GM18498 (cell line): ENCODE data around the gene AOX1.
"Not testable (repeated sequence)": the region's sequence is repeated elsewhere in the genome, so short reads cannot be mapped to it uniquely, and the experiment has no call there.

Experiments
- ATAC-seq: cut with Tn5 transposase; IDR thresholded peaks from one replicate; pipeline ENCODE4 v1.9.1; 2021; ENCODE audit warnings: mild to moderate bottlenecking, moderate library complexity; ENCODE audit not compliant: unreplicated experiment

Gene AOX1

DNA sequence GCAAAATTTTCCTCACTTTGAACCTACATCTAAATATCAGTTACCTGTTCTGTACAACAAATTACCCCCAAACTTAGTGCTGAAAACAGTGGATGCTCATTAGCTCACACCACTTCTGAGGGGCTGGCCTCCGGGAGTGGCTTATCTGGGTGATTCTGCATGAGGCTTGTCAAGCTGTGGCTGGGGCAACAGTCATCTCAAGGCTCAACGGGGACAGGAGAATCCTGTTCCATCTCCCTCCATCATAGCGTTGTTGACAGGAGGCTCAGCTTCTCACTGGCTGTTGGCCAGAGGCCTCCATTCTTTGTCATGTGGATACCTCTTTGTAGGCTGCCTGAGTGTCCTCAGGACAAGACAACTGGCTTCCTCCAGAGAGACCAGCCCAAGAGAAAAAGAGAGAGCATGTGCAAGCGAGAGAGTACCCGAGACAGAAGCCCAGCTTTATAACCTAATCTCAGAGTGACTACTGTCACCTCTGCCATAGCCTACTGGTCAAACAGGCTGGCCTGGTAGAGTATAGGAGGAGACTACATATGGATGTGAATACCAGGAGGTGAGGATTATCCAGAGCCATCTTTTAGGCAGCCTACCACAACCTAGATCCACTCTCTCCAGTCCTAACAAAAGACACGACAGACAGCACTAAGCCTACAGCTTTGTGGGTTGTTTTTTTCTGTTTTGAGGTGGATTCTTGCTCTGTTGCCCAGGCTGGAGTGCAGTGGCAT is 79.1 kb downstream of the AOX1 start:
- ATAC-seq: no peak

DNA sequence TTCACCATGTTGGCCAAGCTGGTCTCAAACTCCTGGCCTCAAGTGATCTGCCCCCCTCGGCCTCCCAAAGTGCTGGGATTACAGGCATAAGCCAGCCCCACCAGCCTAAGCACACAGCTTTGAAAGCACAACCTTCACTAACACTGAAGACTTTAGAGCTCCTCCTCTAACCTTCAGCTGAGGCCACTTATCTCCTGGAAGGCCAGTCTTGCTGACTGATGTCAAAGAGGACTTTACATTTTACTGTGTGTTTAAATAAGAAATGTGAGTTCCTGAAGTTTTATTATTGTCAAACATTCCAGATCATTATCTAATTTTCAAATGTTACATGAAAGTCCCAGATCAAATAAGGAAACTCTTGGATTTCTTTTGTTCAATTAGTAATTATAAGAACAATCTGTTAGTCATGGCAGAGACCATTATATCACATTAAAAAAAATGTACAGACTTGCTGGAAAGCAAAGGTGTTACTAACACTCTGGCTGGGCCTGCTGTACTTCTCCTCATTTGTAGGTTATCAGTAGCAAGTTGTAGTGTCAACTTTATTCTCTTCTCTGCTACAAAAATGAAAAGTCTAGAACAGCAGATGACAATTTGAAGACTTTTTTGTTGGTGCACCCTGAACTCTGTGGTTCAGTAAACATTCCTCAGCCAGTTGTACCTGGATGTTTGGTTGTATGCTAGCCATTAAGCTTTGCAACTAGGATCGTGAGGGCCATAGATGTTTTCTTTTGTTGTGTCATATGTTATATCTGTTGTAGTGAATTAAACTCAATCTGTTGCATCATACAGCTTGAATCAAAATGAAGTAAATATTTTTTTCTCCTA is 80.0 kb downstream of the AOX1 start:
- ATAC-seq: no peak

DNA sequence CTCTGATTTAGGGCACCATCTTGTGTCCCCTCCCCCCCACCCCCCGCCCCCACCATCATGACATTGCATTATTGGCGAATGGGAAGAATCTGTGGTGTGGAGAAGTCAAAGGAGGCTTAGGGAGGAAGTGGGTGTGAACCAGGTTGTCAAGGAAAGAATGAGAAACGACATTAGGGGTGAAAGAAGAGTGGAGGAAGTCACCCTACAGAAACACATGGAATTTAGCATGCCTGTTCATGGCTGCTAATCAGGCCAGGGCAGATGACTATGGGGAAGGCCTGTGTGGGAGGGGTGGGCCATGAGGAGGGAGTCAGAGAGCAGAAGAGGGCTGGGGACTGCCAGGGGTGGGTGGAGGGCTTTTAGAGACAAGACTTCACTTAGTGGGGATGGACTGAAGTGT is 81.6 kb downstream of the AOX1 start:
- no peak for ATAC-seq

DNA sequence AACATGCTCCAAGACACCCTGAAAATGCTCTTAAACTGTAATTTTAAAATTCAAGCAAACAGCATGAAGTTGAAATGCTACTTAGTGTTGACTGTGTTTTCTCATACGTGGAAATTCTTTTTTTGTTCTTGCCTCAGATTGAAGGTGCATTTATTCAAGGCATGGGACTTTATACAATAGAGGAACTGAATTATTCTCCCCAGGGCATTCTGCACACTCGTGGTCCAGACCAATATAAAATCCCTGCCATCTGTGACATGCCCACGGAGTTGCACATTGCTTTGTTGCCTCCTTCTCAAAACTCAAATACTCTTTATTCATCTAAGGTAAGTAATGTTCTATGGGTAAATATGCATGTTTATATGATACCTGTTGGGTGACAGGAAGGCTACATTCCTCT is 82.7 kb downstream of the AOX1 start:
- no peak for ATAC-seq

DNA sequence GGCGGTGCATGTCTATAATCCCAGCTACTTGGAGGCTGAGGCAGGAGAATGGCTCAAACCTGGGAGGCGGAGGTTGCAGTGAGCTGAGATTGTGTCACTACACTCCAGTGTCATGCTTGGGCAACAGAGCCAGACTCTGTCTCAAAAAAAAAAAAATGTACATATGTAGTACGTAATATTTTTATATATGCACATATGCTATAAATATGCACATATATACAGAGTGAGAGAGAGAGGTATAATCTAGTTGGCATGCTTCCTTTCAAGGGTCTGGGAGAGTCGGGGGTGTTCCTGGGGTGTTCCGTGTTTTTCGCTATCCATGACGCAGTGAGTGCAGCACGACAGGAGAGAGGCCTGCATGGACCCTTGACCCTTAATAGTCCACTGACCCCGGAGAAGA is 83.5 kb downstream of the AOX1 start:
- ATAC-seq: no peak

DNA sequence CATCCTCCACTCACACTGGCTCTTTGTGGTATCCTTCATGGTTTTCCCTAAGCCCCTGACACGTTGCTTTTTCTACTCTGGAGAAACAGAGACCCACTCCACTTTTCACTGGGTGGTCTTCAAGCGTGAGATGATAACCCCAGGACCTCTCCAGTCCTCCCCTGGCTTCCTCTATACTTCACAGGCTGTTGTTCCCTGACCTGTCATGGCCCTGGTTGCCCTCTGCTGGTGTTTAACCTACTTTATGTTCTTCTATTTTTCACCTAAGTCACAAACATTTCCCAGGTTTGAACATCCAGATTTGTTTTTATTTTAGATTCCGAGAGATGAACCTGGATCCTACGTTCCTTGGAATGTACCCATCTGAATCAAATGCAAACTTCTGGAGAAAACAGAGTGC is 84.5 kb downstream of the AOX1 start:
- no peak for ATAC-seq

DNA sequence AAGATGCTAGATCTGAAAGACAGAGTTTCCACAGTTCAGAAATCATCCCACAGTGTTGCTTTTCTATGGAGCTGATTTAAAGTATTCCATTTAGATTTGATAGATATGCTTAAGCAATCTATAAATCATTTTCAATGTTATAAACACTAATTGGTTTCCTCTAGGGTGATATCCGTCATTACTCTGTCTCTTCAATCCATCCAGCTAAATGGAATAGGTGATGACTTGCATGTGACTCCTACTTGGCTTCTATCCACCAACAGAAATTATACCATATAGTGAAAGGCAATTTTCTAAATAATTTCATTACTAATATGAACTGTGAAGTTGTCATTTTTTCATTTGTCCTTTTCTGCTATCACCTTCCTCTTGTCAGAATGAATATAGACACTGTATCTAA is 84.9 kb downstream of the AOX1 start:
- no peak for ATAC-seq

DNA sequence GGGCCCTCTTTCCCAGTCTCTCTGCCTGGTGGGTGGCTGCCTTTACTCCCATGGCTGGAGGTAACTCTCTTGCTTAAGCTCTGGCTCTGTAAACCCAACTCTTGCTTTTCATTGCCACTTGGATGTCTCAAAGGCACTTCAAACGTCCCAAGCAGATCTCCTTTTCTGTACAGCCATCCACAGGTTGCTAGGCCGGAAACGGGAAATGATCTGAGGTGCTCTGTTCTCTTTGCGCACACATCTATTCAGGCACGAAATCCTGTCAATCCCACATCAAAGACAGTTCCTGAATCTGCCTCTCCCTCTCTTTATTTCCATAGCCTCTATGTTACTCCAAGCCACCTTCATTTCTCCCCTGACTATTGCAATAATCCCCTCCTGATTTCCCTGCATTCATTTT is 87.4 kb downstream of the AOX1 start:
- ATAC-seq: no peak

DNA sequence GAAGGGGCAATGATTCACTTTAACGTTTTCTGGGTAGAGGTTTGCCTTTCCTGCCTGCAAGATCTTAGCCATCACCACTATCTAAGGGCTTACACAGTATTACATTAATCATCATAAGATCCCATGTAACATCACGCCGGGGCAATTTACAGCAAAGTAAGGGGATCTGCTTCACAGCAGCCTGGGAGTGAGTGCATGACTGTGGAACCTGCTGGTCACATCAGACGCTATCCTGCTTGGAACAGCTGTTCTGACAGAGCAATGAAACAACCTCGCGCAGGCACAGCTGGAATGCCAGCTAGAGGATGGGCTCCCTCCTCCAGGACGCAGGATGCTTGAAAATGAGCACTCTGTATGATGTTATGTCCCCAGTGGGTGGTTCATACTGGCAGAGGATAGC is 89.0 kb downstream of the AOX1 start:
- ATAC-seq: no peak

DNA sequence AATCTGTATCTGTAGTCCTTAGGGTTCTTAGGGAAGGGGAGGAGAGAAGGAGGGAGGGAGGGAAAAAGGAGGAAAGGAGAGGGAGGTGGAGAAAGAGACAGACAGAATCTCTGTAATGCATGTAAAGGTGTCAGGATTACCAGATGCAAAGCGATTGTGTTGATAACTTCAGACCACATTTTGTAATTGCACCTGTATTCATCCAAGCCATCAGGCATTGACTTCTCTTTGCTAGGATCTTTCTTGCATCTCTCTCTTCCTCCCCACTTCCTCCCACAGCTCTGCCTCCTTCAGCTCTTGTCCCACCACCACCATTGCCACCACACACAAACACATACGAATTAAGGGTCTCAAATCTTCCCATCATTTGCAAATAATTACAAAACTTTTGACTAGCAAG is 91.4 kb downstream of the AOX1 start:
- no peak for ATAC-seq

DNA sequence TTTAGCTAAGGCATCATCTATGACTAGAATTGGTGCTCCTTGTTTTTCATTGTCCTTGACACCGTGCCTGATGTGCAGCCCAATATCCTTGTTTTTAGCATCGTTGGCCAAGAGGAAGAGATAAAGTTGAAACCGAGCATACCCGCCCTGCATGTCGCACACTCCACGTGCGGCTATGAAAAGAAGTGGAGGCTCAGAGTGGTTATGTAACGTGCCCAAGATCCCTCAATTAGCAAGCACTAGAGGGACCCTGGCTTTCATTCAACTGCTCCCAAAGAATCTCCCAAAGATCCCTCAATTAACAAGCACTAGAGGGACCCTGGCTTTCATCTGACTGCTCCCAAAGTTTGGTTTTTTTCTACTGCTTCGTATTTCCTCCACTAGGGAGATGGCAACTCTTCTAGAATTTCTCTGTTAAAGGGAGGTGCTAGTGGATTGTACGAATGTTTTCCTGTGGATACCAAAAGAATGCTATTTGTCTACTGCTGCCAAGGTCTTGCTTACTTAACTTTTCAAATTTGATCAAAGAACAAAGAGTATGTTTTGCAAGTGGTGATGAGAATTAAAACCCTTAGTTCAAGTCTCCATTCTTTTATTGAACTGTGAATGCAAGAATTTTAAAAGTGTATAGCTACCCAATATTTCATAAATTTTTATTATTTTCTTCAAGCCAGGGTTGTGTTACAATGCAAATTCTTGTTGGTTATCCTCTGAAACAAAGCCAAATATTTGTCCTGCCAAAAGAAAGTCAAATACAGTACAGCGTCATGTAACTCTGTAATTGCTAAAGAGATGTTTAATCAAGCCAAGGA is 92.1 kb downstream of the AOX1 start:
- ATAC-seq: no peak

DNA sequence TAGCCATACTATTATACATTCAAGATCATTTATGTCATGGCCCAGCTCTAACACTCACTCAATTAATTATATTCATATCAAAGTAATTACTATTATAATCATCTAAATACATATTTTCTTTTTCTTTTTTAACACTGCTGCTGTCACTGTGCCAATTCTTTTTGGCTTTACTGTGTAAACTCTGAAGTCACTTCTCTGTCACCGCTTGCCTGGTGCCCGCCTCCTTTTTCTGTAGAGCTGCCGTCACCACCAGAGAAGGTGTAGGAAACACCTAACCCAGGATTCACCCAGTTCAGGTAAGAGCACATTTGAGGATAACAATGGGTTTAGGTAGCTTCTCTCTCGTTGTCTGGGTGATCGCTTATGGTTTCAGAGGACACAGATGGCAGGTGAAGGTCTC is 93.3 kb downstream of the AOX1 start:
- no peak for ATAC-seq

DNA sequence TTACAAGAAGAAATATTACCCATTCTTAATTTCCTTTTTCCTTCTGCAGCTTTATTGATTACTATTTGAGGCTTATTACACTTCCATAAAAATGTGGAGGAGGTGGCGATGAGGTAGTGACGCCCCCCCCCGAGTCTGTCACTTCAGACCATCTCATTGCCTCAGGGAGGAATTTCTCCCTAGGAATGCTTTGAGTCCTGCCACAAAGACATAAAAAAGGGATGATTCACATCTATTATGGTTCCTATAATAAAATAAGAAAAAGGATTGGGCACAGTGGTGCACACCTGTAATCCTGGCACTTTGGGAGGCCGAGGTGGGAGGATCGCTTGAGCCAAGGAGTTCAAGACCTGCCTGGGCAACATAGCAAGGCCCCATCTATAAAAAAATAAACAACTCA is 93.7 kb downstream of the AOX1 start:
- no peak for ATAC-seq

DNA sequence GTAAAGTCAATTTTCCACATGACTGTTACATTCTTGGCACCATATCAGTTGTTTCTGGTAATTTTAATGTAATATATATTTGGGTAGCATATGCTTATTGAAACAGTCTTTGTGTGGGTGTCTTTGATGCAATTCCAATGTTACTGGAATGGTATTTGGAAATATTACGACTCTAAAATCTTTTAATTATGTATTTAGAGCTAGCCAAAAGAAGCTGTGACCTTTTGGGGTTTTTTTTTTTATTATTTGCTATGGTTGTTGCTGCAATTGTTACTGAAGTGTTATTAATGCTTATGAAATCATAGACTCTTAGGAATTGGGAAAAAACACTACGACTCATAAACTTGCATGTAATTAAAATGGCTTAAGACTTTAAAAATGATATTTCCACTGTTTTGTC is 95.9 kb downstream of the AOX1 start:
- no peak for ATAC-seq

DNA sequence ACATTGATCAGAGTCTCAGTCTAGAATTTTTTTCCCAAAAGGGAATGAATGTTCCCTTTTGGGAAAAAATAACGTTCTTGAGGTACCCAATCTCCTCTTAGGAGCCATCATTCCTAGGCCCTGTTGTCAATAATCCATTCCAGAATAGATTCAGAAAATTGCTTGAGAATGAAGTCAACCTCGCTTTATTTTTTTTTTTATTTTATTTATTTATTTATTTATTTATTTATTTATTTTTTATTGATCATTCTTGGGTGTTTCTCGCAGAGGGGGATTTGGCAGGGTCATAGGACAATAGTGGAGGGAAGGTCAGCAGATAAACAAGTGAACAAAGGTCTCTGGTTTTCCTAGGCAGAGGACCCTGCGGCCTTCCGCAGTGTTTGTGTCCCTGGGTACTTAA is 96.6 kb downstream of the AOX1 start:
- not testable (repeated sequence) for ATAC-seq

DNA sequence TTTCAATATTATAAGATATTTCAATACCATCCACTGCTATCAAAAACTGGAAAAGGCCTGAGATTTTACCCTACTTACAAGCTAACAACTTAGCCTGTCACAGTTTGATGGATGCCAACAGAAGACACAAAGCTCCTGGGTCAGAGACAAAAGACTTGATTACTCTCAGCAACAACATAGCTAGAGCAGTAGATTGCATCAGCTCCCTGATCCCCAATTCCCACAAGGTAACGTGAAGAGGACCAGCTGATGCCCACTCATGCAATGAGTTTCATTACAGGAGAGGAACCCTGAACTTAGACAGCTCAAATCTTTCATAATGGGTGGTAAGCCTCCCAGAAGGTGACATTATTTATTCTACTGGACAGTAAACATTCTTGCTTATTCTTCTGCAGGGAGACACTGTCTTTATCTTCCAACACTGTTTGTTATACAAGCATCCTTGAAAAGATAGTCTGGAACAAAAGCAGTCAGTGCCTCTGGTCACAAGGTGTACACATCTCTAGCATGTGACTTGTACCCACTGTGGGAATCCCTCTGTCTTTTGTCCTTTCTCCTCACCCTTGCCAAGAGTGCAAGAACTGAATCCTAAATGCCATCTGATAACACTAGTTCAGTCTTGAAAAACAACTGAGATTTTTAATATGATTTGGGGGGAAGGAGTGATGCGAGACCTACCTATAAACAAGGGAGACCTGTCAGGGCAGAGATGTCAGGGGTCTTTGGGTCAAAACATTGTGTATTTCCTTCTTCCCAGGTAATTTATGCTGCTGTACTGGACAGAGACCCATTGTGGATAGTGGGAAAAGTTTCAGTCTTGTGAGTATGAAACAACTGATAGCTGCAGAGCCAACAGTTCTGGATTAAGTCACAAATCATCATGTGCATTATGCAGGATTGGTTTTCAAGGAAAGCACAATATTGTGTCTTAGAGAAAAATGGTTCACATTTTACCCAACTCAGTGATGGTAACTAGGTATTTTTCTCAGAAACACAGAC is 102.4 kb downstream of the AOX1 start:
- ATAC-seq: no peak

DNA sequence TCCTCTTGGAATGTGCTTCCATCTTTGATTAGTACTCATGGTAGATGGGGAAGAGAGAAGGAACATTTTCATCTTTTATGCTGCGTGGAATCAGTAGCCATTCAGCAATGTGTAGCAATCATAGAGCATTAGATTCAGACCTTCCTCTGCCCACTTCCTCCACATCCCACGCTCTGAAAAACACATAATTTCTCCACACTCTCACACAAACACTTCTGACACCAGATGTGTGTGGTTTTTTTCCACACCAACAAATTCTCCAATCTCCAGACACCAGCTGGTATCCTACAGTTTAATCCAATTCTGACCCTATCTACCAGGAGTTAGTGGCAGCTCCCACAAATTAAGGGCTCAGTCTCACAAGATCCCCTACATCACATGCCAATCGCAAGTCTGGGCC is 103.3 kb downstream of the AOX1 start:
- ATAC-seq: no peak

DNA sequence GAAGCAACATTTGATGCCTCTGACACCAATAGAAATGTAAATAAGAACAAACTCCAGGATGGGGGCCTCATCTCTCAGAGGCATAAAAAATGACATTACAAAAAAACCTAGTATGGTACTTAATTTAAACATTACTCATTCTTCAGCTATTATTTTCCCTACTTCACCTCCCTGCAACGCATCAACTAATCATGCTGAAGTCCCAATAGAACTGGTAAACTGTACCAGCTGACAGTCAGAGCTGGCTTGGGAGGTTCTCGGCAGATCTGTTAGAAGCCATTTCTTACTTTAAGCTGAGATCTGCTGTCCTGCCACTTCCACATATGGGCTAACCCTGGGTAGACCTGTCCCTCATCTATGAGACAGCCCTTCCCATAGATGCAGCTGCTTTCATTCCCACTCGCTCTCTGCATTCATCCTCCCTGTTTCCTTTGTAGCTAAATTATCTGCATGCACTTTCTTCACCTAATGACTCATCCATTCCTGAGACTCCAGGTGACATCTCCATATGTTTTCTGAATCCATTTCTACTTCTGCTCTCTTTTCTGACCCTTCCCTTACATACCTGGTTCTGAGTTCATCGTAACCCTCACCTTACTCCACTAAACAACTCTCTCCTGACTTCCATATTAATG is 108.1 kb downstream of the AOX1 start:
- ATAC-seq: no peak

DNA sequence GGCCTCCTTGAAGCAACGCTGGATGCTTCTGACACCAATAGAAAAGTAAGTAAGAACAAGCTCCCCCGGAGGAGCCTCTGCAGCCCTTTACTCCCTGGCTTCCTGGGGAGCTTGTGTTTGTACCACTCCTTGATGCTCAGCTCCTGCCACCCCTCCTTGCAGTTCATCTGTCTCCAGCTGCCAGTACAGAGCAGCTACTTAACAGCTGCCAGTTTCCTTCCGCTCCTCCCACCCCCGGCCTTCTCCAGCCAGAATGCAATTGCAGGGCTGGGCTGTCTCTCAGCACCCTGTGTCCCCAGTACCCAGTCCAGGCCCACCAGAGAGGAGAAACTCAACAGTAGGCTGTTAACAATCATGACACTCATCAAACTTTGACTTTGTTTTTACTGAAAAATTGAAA is 109.4 kb downstream of the AOX1 start:
- no peak for ATAC-seq

DNA sequence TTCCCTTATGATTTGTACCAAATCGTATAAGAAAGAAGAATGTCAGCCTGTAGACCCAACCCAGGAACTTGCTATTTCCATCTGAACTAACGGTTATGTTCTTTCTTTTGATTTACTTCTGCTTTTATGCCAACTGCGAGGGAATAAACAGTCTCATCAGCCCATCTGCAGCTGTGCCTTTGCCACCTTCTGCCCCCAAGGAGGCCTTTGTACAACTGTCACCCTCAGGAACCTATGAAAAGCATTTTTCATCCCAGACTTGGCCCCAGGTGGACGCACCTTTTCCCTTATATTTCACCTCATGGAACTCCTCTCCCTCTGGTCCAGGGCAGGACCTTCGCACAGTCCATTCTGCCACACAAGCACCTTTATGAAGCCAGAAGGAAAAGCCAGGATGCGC is 109.8 kb downstream of the AOX1 start:
- ATAC-seq: no peak
